Heart left ventricle (tissue), 13 donors: ENCODE data around the gene ZNF516.

Experiments
- CTCF ChIP-seq, 12 donors: fragments of 200-600 bp; sonication (generic) in 4 of 12; IDR thresholded peaks; one replicate each; pipeline versions ENCODE4 v1.5.0 to v1.8.0; 2018 to 2022; ENCODE audit warnings: antibody characterized with exemption in 12 of 12, mild to moderate bottlenecking in 5 of 12
- POLR2A ChIP-seq, 2 donors: fragments of 450-650 bp; IDR thresholded peaks; one replicate each; pipeline ENCODE4 v1.6.1; 2017; ENCODE audit warnings: antibody characterized with exemption in 2 of 2, mild to moderate bottlenecking in 2 of 2, moderate library complexity in 2 of 2
- donor health status: ischemic (EF 13 %, LVEDD 7.1; RV severe dilation, severe dysfunction).
- donor health status: DM: no; HTN: yes; CAD: no.
- donor health status: DM: no; HTN: no; CAD: no.
- donor health status: ischemic (EF 25% LVEDD 6.9; RV normal size, moderate dysfunction).
- donor health status: ischemic (EF 25% LVEDD 5.7; RV mildly dilated, moderate dysfunction).
- donor health status: ischemic (EF 35%, LVEDD 5.7; RV mildly dilated, moderate dysfunction).
- donor health status: nonischemic (EF 11% LVEDD 7.7; RV severe dilation, severe dysfunction).
- donor health status: DM: yes; HTN: yes; CAD: no.
- donor health status: PGD.
- donor health status: ischemic (EF 29% LVEDD 5.4; RV normal size, mild dysfunction).
- donor health status: nonischemic (EF 23%, LVEDD 6.1; RV moderate dilation, normal function).

- no peak for TF ChIP-seq CTCF (IDR thresholded peaks at IDR 0.05)
- TF ChIP-seq POLR2A (IDR thresholded peaks at IDR 0.05): no peak
These were observed 121.7 kb downstream of the ZNF516 start for GRCh38 chr18:76373297-76373696.
